HepG2 (cell line): ENCODE results near the gene AUH. TPM values are rescaled to one million over a fixed set of nuclear protein-coding genes. Genes with fewer than 3 reads are reported as not detected.

Source experiments
- ATF7 ChIP-seq, 2 experiments: fragments of 450-650 bp in 1 of 2; sonication (generic) in 1 of 2; formaldehyde crosslinking in 1 of 2; IDR thresholded peaks; 2 replicates each; pipeline versions ENCODE4 v1.4.0 to v1.6.1; 2016 to 2020; ENCODE audit warnings: antibody characterized with exemption in 1 of 2, mild to moderate bottlenecking in 1 of 2, missing genetic modification reagents in 1 of 2
- CBX5 ChIP-seq: sonication (generic); formaldehyde crosslinking; IDR thresholded peaks from 2 replicates; pipeline ENCODE4 v1.4.0; 2020; ENCODE audit warnings: missing genetic modification reagents, borderline replicate concordance
- CENPT ChIP-seq: sonication (generic); formaldehyde crosslinking; IDR thresholded peaks from 2 replicates; pipeline ENCODE4 v1.8.0; 2022; ENCODE audit warnings: low read depth, mild to moderate bottlenecking, moderate library complexity, missing genetic modification reagents
- HNRNPK ChIP-seq: fragments of 200-400 bp; formaldehyde crosslinking; IDR thresholded peaks from 2 replicates; pipeline ENCODE4 v1.6.1; 2018; ENCODE audit warnings: low read length, low read depth, moderate library complexity, mild to moderate bottlenecking; ENCODE audit not compliant: poor library complexity, severe bottlenecking
- PLRG1 ChIP-seq: fragments of 450-650 bp; conservative IDR thresholded peaks from 2 replicates; pipeline ENCODE4 v1.6.1; 2016
- POGZ ChIP-seq: sonication (generic); formaldehyde crosslinking; IDR thresholded peaks from 2 replicates; pipeline ENCODE4 v1.4.0; 2020; ENCODE audit warnings: mild to moderate bottlenecking, missing genetic modification reagents
- RFXANK ChIP-seq: IDR thresholded peaks from 2 replicates; pipeline ENCODE4 v1.6.1; 2016
- ZBTB1 ChIP-seq: sonication (generic); formaldehyde crosslinking; IDR thresholded peaks from 2 replicates; pipeline ENCODE4 v1.4.0; 2020; ENCODE audit warnings: missing genetic modification reagents, borderline replicate concordance
- ZBTB33 ChIP-seq: sonication (generic); formaldehyde crosslinking; IDR thresholded peaks from 2 replicates; pipeline ENCODE4 v1.4.0; 2020; ENCODE audit warnings: missing genetic modification reagents
- ZBTB38 ChIP-seq: sonication (generic); formaldehyde crosslinking; IDR thresholded peaks from 2 replicates; pipeline ENCODE4 v1.5.1; 2020; ENCODE audit warnings: mild to moderate bottlenecking, missing genetic modification reagents
- ZNF225 ChIP-seq: sonication (generic); formaldehyde crosslinking; IDR thresholded peaks from 2 replicates; pipeline ENCODE4 v1.4.0; 2020; ENCODE audit warnings: mild to moderate bottlenecking, missing genetic modification reagents
- ZNF496 ChIP-seq: sonication (generic); formaldehyde crosslinking; IDR thresholded peaks from 2 replicates; pipeline ENCODE4 v1.8.1; 2023; ENCODE audit warnings: mild to moderate bottlenecking, moderate library complexity, missing genetic modification reagents; ENCODE audit not compliant: insufficient replicate concordance
- ZNF547 ChIP-seq: sonication (generic); formaldehyde crosslinking; IDR thresholded peaks from 2 replicates; pipeline ENCODE4 v1.5.1; 2020; ENCODE audit warnings: mild to moderate bottlenecking, missing genetic modification reagents
- ZNF792 ChIP-seq: IDR thresholded peaks from 2 replicates; pipeline ENCODE4 v1.6.1; 2016
- ZNF878 ChIP-seq: sonication (generic); formaldehyde crosslinking; IDR thresholded peaks from 2 replicates; pipeline ENCODE4 v1.8.1; 2023; ENCODE audit warnings: mild to moderate bottlenecking, missing genetic modification reagents, moderate library complexity
- ZSCAN9 ChIP-seq: IDR thresholded peaks from 2 replicates; pipeline ENCODE4 v1.6.1; 2016; ENCODE audit warnings: borderline replicate concordance
- polyA plus RNA-seq, 8 experiments: library from polyadenylated mRNA; depleted of rRNA in 3 of 8; stranded (reverse) in 7 of 8; unstranded in 1 of 8; fragments of >200 nt; fragmentation: Illumina TruSeq in 4 of 8; extraction: Trizol in 4 of 8; gene quantifications; 2 replicates each; pipeline versions ENCODE4 v1.2.1 to v1.2.3, GENCODE V29; 2011 to 2016; ENCODE audit warnings: low read depth in 4 of 8, missing spikeins in 1 of 8, mixed read lengths in 1 of 8; ENCODE audit not compliant: insufficient read depth in 1 of 8
- total RNA-seq, 5 experiments: library from RNA; depleted of rRNA; stranded (reverse); fragments of >200 nt; fragmentation: Illumina TruSeq; extraction: Trizol; gene quantifications; 2 replicates each; pipeline ENCODE4 v1.2.3, GENCODE V29; 2016; ENCODE audit warnings: low read depth in 1 of 5
- TF ChIP-seq, protein P1 (sequence below): sonication (generic); formaldehyde crosslinking; IDR thresholded peaks from 2 replicates; pipeline ENCODE4 v1.4.0; 2020; ENCODE audit warnings: missing genetic modification reagents
- TF ChIP-seq, protein P2 (sequence below): sonication (generic); formaldehyde crosslinking; IDR thresholded peaks from 2 replicates; pipeline ENCODE4 v1.4.0; 2020; ENCODE audit warnings: missing genetic modification reagents
- TF ChIP-seq, protein P3 (sequence below): sonication (generic); formaldehyde crosslinking; conservative IDR thresholded peaks from 2 replicates; pipeline ENCODE4 v1.8.0; 2022; ENCODE audit warnings: mild to moderate bottlenecking, moderate library complexity, missing genetic modification reagents

AUH gene
- total and polyA plus RNA-seq, 2 of the 13 experiments (the other 11 are each of a cell fraction or from before 2014, with no cell fraction given) = 25.8 to 31.9 TPM

DNA sequence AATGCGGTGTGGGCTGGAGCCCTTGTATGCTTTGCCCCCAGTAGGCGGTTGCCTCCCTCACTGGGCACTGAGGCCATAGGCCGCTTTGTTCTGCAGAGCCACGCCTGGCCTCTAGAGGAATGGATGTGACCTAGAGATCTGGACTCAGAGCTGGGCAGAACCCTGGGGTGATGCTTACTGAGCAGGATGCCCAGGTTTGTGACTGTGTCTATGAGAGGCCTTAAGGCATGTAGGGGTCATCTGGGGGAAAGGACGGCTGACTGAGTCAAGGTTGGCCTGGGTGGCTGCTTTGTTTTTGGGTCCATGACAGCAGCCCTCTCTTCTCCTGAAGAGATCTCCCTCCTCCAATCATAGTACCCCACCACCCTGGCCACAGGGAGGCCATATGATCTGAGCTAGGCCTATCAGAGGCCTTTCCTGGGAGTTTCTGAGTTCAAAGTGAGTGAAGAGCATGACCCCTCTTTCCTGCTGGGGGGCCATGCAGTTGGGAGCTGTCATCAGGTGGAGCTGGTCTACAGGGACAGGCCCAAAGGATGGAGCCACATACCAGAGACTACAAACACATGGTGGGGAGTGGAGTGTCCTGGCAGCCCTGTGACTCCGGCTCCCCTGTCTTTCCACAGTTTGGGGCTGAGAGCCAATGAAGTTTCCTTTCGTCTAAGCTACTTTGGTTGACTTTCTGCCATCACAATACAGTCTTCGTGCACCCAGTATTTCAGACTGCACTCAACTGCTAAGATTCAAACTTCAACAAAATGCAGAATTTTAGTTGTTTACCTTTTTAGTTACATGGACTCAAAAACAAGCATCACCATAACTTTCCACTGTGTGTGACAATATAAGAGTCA is 165.4 kb downstream of the AUH start (continued):
- TF ChIP-seq, protein P1, sequence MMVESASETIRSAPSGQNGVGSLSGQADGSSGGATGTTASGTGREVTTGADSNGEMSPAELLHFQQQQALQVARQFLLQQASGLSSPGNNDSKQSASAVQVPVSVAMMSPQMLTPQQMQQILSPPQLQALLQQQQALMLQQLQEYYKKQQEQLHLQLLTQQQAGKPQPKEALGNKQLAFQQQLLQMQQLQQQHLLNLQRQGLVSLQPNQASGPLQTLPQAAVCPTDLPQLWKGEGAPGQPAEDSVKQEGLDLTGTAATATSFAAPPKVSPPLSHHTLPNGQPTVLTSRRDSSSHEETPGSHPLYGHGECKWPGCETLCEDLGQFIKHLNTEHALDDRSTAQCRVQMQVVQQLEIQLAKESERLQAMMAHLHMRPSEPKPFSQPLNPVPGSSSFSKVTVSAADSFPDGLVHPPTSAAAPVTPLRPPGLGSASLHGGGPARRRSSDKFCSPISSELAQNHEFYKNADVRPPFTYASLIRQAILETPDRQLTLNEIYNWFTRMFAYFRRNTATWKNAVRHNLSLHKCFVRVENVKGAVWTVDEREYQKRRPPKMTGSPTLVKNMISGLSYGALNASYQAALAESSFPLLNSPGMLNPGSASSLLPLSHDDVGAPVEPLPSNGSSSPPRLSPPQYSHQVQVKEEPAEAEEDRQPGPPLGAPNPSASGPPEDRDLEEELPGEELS = peak; percentile 24; the same call in 1 of the 2 replicates
- TF ChIP-seq POGZ (0 out of 2 replicates have a peak, but pooled peaks have one; percentile 8), ZBTB1 (no peak), ZNF792 (peak; percentile 54; the same call in 1 of the 2 replicates), PLRG1 (no peak), ATF7 (IDR thresholded peaks at IDR 0.05) (no peak), ATF7 (CRISPR knock-in tag; IDR thresholded peaks at IDR 0.05) (no peak), CENPT (CRISPR knock-in tag) (no peak), CBX5 (CRISPR knock-in tag) (no peak), ZNF547 (0 out of 2 replicates have a peak, but pooled peaks have one; percentile 11), RFXANK (CRISPR knock-in tag) (0 out of 2 replicates have a peak, but pooled peaks have one; percentile 19), ZBTB33 (peak; percentile 96), ZNF878 (CRISPR knock-in tag) (no peak), ZNF225 (CRISPR knock-in tag) (no peak), HNRNPK (no peak), ZSCAN9 (0 out of 2 replicates have a peak, but pooled peaks have one; percentile 7), ZBTB38 (peak; percentile 93), ZNF496 (CRISPR knock-in tag) (no peak)
- TF ChIP-seq, protein P2, sequence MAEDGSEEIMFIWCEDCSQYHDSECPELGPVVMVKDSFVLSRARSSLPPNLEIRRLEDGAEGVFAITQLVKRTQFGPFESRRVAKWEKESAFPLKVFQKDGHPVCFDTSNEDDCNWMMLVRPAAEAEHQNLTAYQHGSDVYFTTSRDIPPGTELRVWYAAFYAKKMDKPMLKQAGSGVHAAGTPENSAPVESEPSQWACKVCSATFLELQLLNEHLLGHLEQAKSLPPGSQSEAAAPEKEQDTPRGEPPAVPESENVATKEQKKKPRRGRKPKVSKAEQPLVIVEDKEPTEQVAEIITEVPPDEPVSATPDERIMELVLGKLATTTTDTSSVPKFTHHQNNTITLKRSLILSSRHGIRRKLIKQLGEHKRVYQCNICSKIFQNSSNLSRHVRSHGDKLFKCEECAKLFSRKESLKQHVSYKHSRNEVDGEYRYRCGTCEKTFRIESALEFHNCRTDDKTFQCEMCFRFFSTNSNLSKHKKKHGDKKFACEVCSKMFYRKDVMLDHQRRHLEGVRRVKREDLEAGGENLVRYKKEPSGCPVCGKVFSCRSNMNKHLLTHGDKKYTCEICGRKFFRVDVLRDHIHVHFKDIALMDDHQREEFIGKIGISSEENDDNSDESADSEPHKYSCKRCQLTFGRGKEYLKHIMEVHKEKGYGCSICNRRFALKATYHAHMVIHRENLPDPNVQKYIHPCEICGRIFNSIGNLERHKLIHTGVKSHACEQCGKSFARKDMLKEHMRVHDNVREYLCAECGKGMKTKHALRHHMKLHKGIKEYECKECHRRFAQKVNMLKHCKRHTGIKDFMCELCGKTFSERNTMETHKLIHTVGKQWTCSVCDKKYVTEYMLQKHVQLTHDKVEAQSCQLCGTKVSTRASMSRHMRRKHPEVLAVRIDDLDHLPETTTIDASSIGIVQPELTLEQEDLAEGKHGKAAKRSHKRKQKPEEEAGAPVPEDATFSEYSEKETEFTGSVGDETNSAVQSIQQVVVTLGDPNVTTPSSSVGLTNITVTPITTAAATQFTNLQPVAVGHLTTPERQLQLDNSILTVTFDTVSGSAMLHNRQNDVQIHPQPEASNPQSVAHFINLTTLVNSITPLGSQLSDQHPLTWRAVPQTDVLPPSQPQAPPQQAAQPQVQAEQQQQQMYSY = peak; percentile 96
- TF ChIP-seq, protein P3, sequence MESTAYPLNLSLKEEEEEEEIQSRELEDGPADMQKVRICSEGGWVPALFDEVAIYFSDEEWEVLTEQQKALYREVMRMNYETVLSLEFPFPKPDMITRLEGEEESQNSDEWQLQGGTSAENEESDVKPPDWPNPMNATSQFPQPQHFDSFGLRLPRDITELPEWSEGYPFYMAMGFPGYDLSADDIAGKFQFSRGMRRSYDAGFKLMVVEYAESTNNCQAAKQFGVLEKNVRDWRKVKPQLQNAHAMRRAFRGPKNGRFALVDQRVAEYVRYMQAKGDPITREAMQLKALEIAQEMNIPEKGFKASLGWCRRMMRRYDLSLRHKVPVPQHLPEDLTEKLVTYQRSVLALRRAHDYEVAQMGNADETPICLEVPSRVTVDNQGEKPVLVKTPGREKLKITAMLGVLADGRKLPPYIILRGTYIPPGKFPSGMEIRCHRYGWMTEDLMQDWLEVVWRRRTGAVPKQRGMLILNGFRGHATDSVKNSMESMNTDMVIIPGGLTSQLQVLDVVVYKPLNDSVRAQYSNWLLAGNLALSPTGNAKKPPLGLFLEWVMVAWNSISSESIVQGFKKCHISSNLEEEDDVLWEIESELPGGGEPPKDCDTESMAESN (CRISPR knock-in tag) = 0 out of 2 replicates have a peak, but pooled peaks have one; percentile 27
